Spleen (tissue), 7 donors: ENCODE results near the gene CDK5R1.

Source experiments
- CTCF ChIP-seq, 11 experiments: fragments of 200-600 bp in 7 of 11; fragments of 450-650 bp in 4 of 11; sonication (generic) in 4 of 11; IDR thresholded peaks in 8 of 11; conservative IDR thresholded peaks in 3 of 11; 1 replicate in 7 of 11; 2 replicates in 4 of 11; pipeline versions ENCODE4 v1.4.0 to v1.8.0; 2016 to 2021; ENCODE audit warnings: antibody characterized with exemption in 11 of 11, inconsistent platforms in 4 of 11, mild to moderate bottlenecking in 1 of 11
- POLR2A ChIP-seq, 3 donors: fragments of 450-650 bp; IDR thresholded peaks; one replicate each; pipeline ENCODE4 v1.5.1; 2017; ENCODE audit warnings: antibody characterized with exemption in 3 of 3, mild to moderate bottlenecking in 1 of 3
- POLR2AphosphoS5 ChIP-seq, 3 donors: sonication (generic); formaldehyde crosslinking; IDR thresholded peaks; one replicate each; pipeline ENCODE4 v1.5.1; 2017; ENCODE audit warnings: antibody characterized with exemption in 3 of 3
- donor health status: DM: no; HTN: no; CAD: no; lungs with moderate emphysema.
- donor health status: DM: no; HTN: no; CAD: no.
- donor health status: DM: no; HTN: no; CAD: no.

- TF ChIP-seq POLR2AphosphoS5 (IDR thresholded peaks at IDR 0.05) (no peak), POLR2A (IDR thresholded peaks at IDR 0.05) (no peak), CTCF (IDR thresholded peaks at IDR 0.05 in 8 of 11, conservative IDR thresholded peaks at IDR 0.05 in 3 of 11) (no peak)
Observed at GRCh38 chr17:32517982-32518381, 31.2 kb downstream of the CDK5R1 start.
